Upper lobe of left lung (tissue), 4 donors: Measurements from ENCODE around the gene HS3ST2.

Experiments used
- POLR2A ChIP-seq, 4 donors: fragments of 450-650 bp; IDR thresholded peaks; one replicate each; pipeline ENCODE4 v1.5.1; 2016 to 2017; ENCODE audit warnings: antibody characterized with exemption in 4 of 4, mild to moderate bottlenecking in 2 of 4
- POLR2AphosphoS5 ChIP-seq, 2 donors: sonication (generic); formaldehyde crosslinking; IDR thresholded peaks; one replicate each; pipeline ENCODE4 v1.5.1; 2017; ENCODE audit warnings: antibody characterized with exemption in 2 of 2
- TF ChIP-seq, protein P1 (sequence below), 6 experiments: fragments of 450-650 bp in 4 of 6; fragments of 200-600 bp in 2 of 6; sonication (generic) in 2 of 6; IDR thresholded peaks; one replicate each; pipeline ENCODE4 v1.5.1; 2016 to 2019; ENCODE audit warnings: antibody characterized with exemption in 6 of 6

- TF ChIP-seq, protein P1, sequence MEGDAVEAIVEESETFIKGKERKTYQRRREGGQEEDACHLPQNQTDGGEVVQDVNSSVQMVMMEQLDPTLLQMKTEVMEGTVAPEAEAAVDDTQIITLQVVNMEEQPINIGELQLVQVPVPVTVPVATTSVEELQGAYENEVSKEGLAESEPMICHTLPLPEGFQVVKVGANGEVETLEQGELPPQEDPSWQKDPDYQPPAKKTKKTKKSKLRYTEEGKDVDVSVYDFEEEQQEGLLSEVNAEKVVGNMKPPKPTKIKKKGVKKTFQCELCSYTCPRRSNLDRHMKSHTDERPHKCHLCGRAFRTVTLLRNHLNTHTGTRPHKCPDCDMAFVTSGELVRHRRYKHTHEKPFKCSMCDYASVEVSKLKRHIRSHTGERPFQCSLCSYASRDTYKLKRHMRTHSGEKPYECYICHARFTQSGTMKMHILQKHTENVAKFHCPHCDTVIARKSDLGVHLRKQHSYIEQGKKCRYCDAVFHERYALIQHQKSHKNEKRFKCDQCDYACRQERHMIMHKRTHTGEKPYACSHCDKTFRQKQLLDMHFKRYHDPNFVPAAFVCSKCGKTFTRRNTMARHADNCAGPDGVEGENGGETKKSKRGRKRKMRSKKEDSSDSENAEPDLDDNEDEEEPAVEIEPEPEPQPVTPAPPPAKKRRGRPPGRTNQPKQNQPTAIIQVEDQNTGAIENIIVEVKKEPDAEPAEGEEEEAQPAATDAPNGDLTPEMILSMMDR (IDR thresholded peaks at IDR 0.05) = no peak
- TF ChIP-seq POLR2A (IDR thresholded peaks at IDR 0.05) (no peak), POLR2AphosphoS5 (IDR thresholded peaks at IDR 0.05) (no peak)
Observed at GRCh38 chr16:22890976-22891375, 77.0 kb downstream of the HS3ST2 start.
